B cell (primary cell): ENCODE data around the gene CBLB. TPM values are rescaled to one million over a fixed set of nuclear protein-coding genes. Genes with fewer than 3 reads are reported as not detected.

Experiments used
- ATAC-seq: fragments of 200-7000 bp; cut with Tn5 transposase; one replicate; pipeline ENCODE4 v1.10.0; 2021; ENCODE audit warnings: low read depth, mild to moderate bottlenecking, moderate number of reproducible peaks, moderate library complexity
- CTCF ChIA-PET: fragments of 350-600 bp; sonication (Branson Sonifier 250); formaldehyde crosslinking; loops from one replicate; lab custom pipeline; 2021; ENCODE audit warnings: antibody characterized with exemption, inconsistent platforms; lab: Charles Lee
- POLR2A ChIA-PET: fragments of 350-600 bp; sonication (Branson Sonifier 250); formaldehyde crosslinking; loops from one replicate; lab custom pipeline; 2021; ENCODE audit warnings: antibody characterized with exemption; lab: Charles Lee
- DNase-seq: peaks from one replicate; pipeline ENCODE4 v3.0.0; 2013
- H2AFZ ChIP-seq: 2 replicates; pipeline ENCODE4 v1.6.1; 2012; ENCODE audit warnings: mild to moderate bottlenecking, low read depth, low read length; ENCODE audit not compliant: insufficient read depth, poor library complexity, severe bottlenecking
- H3K27ac ChIP-seq, 2 donors: 1 replicate in 1 of 2; 2 replicates in 1 of 2; pipeline ENCODE4 v1.5.1; 2012 to 2013; ENCODE audit warnings: low read length in 2 of 2, mild to moderate bottlenecking in 2 of 2, moderate library complexity in 1 of 2
- H3K27me3 ChIP-seq, 4 experiments: fragments of 200-600 bp in 1 of 4; sonication (generic) in 1 of 4; replicated peaks in 1 of 4; 1 replicate in 2 of 4; 2 replicates in 2 of 4; pipeline versions ENCODE4 v1.6.1 to v1.7.0; 2013 to 2016; ENCODE audit warnings: low read length in 3 of 4, mild to moderate bottlenecking in 2 of 4, mixed read lengths in 1 of 4, moderate library complexity in 1 of 4; ENCODE audit not compliant: insufficient read depth in 4 of 4, control insufficient read depth in 3 of 4; ENCODE audit errors: control extremely low read depth in 1 of 4
- H3K36me3 ChIP-seq, 2 experiments: replicated peaks in 1 of 2; 1 replicate in 1 of 2; 2 replicates in 1 of 2; pipeline versions ENCODE4 v1.6.1 to v1.7.1; 2013; ENCODE audit warnings: low read length in 1 of 2; ENCODE audit not compliant: insufficient read depth in 2 of 2, control insufficient read depth in 1 of 2; ENCODE audit errors: control extremely low read depth in 1 of 2, extremely low read depth in 1 of 2
- H3K4me1 ChIP-seq, 2 donors: fragments of 200-600 bp in 1 of 2; sonication (generic) in 1 of 2; 1 replicate in 1 of 2; 2 replicates in 1 of 2; pipeline versions ENCODE4 v1.5.1 to v1.6.1; 2013 to 2017; ENCODE audit warnings: low read length in 2 of 2; ENCODE audit not compliant: control insufficient read depth in 2 of 2, insufficient read depth in 2 of 2
- H3K4me2 ChIP-seq: replicated peaks from 2 replicates; pipeline ENCODE3; 2012; ENCODE audit warnings: mild to moderate bottlenecking, low read depth, low read length; ENCODE audit not compliant: poor library complexity, severe bottlenecking
- H3K4me3 ChIP-seq, 5 experiments: fragments of 200-600 bp in 1 of 5; sonication (generic) in 1 of 5; 1 replicate in 3 of 5; 2 replicates in 2 of 5; pipeline versions ENCODE4 v1.5.1 to v1.7.0; 2011 to 2016; ENCODE audit warnings: low read length in 4 of 5, mild to moderate bottlenecking in 4 of 5, low read depth in 2 of 5, control low read depth in 1 of 5, moderate library complexity in 1 of 5; ENCODE audit not compliant: insufficient read depth in 1 of 5; ENCODE audit errors: control extremely low read depth in 1 of 5, extremely low read depth in 1 of 5
- H3K79me2 ChIP-seq: fragments of 200-600 bp; sonication (generic); one replicate; pipeline ENCODE4 v1.6.0; 2016; ENCODE audit warnings: low read length; ENCODE audit not compliant: control insufficient read depth, insufficient read depth
- H3K9ac ChIP-seq: fragments of 200-600 bp; sonication (generic); 2 replicates; pipeline ENCODE4 v1.6.1; 2017; ENCODE audit warnings: mild to moderate bottlenecking, low read length, moderate library complexity
- H3K9me3 ChIP-seq, 3 donors: one replicate each; pipeline versions ENCODE4 v1.6.1 to v1.7.1; 2013; ENCODE audit warnings: low read length in 2 of 3; ENCODE audit not compliant: control insufficient read depth in 2 of 3, insufficient read depth in 1 of 3; ENCODE audit errors: control extremely low read depth in 1 of 3
- H4K20me1 ChIP-seq: 2 replicates; pipeline ENCODE4 v1.6.0; 2012; ENCODE audit warnings: mild to moderate bottlenecking, low read length; ENCODE audit not compliant: insufficient read depth, control insufficient read depth, poor library complexity, severe bottlenecking
- H3K27ac Mint-ChIP-seq: one replicate; pipeline ENCODE4 v1.8.0; 2021; ENCODE audit warnings: mixed read lengths
- H3K27me3 Mint-ChIP-seq: one replicate; pipeline ENCODE4 v1.8.0; 2021; ENCODE audit warnings: mixed read lengths
- H3K4me1 Mint-ChIP-seq: one replicate; pipeline ENCODE4 v1.8.0; 2021; ENCODE audit warnings: mixed read lengths
- H3K4me3 Mint-ChIP-seq: one replicate; pipeline ENCODE4 v1.8.0; 2021; ENCODE audit warnings: mixed read lengths
- H3K9me3 Mint-ChIP-seq: one replicate; pipeline ENCODE4 v1.8.0; 2022; ENCODE audit warnings: mixed read lengths; ENCODE audit not compliant: insufficient read depth
- EZH2 ChIP-seq: IDR thresholded peaks from 2 replicates; pipeline ENCODE4 v1.6.1; 2012; ENCODE audit warnings: borderline replicate concordance, low read depth, mild to moderate bottlenecking, moderate library complexity, low read length; ENCODE audit not compliant: insufficient read depth, poor library complexity, severe bottlenecking
- WGBS: methylation state at CpG from one replicate; pipeline ENCODE4 v1.1.5; 2013; ENCODE audit warnings: missing lambda C conversion rate; ENCODE audit not compliant: insufficient coverage; 5-methylcytosine and 5-hydroxymethylcytosine counted together
- intact Hi-C: fragments of 100-400 bp; cut with micrococcal nuclease; formaldehyde crosslinking; loops from one replicate; pipeline ENCODE4 v1.10.0; 2022
- polyA plus RNA-seq: library from polyadenylated mRNA; depleted of rRNA; stranded (reverse); fragments of >200 nt; gene quantifications from 2 replicates; pipeline ENCODE4 v1.2.3, GENCODE V29; 2012
- total RNA-seq, 2 donors: library from RNA; stranded (reverse); fragments of 120-200 nt in 1 of 2; gene quantifications; 1 replicate in 1 of 2; 2 replicates in 1 of 2; pipeline versions ENCODE4 v1.2.3 to v1.2.4, GENCODE V29; 2013 to 2022
- TF ChIP-seq, protein P1 (sequence below): fragments of 200-600 bp; IDR thresholded peaks from one replicate; pipeline ENCODE4 v1.8.0; 2022; ENCODE audit warnings: antibody characterized with exemption, mild to moderate bottlenecking

Gene CBLB
- total and polyA plus RNA-seq, 2 donors (not counting 1 experiment from before 2014, with no cell fraction given), result 19.0 to 135 TPM

DNA sequence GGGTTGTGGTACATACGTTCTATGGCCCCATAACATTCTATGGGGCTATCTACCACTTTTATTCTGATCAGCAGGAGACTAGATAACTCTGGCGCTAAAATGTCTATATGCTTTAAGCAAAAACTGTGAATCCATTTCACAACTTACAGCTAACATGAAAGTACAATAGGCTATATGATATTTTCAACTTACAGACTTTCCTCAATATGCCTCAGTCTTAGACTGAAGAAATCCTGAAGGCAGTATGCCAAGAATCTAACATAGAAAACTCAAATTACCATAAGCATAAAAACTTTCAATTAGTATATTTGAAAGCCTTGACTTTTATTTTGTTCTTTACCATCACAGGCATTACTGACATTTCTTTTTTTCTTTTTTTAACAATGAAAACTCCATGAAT, 81.4 kb downstream of the CBLB start:
- H3K27me3 Mint-ChIP-seq, result no peaks in the 10 kb centered on the region

DNA sequence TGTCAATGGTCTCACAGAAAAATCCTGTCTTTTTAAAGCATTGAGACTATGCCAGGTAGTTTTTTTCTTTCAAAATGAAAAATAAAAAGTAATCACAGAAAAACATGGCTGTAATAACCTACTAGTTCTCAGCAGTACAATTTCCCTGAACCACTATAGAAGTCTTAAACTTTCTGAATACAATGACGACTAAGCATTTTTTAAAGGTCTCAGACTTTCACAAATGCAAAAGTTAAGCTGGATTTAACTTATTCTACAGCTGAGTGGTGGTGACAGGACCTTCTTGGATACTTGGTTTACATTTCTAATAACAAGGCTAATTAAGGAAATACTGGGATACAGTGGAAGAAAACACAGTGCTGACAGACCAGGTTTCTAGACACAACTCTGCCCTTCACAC, 81.8 kb downstream of the CBLB start:
- intact Hi-C loops, result no loop called here
- no peak for DNase-seq
- no peak overlapping the region for H3K27ac Mint-ChIP-seq
- Histone ChIP-seq H3K79me2 (peaks cover 77% of the 10 kb centered on the region), H2AFZ (no peak overlapping the region), H3K4me1 (peaks cover 0 to under 1% of the 10 kb centered on the region in 2 donors), H3K9ac (no peak overlapping the region), H3K9me3 (no peaks in the 10 kb centered on the region), H3K36me3 (no peaks in the 10 kb centered on the region), H3K4me3 (no peak overlapping the region), H3K4me2 (no peak overlapping the region), H3K27ac (no peak overlapping the region), H4K20me1 (peaks cover 6% of the 10 kb centered on the region), H3K27me3 (no peaks in the 10 kb centered on the region)
- CTCF ChIA-PET, result no interaction called here
- H3K4me3 Mint-ChIP-seq, result no peak overlapping the region
- WGBS, result no CpG with 5 or more reads among the region's 1 CpG
- no peaks in the 10 kb centered on the region for H3K9me3 Mint-ChIP-seq
- no peaks in the 10 kb centered on the region for H3K27me3 Mint-ChIP-seq
- POLR2A ChIA-PET, result no interaction called here
- no peak for ATAC-seq
- H3K4me1 Mint-ChIP-seq, result peaks cover 35% of the 10 kb centered on the region
- no peak for TF ChIP-seq EZH2
- TF ChIP-seq, protein P1, sequence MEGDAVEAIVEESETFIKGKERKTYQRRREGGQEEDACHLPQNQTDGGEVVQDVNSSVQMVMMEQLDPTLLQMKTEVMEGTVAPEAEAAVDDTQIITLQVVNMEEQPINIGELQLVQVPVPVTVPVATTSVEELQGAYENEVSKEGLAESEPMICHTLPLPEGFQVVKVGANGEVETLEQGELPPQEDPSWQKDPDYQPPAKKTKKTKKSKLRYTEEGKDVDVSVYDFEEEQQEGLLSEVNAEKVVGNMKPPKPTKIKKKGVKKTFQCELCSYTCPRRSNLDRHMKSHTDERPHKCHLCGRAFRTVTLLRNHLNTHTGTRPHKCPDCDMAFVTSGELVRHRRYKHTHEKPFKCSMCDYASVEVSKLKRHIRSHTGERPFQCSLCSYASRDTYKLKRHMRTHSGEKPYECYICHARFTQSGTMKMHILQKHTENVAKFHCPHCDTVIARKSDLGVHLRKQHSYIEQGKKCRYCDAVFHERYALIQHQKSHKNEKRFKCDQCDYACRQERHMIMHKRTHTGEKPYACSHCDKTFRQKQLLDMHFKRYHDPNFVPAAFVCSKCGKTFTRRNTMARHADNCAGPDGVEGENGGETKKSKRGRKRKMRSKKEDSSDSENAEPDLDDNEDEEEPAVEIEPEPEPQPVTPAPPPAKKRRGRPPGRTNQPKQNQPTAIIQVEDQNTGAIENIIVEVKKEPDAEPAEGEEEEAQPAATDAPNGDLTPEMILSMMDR, result no peak

More for the DNA sequence above, 81.4 kb downstream of the CBLB start:
- Histone ChIP-seq H2AFZ (no peak overlapping the region), H3K79me2 (peaks cover 78% of the 10 kb centered on the region), H3K36me3 (no peaks in the 10 kb centered on the region), H3K27ac (no peak overlapping the region), H3K4me2 (no peak overlapping the region), H3K4me3 (no peak overlapping the region), H3K27me3 (no peaks in the 10 kb centered on the region), H3K4me1 (peaks cover 0 to 5% of the 10 kb centered on the region in 2 donors), H3K9me3 (no peaks in the 10 kb centered on the region), H4K20me1 (peaks cover 6% of the 10 kb centered on the region), H3K9ac (no peak overlapping the region)
- no peak for ATAC-seq
- Mint-ChIP-seq H3K4me1 (peaks cover 37% of the 10 kb centered on the region), H3K27ac (no peak overlapping the region), H3K9me3 (no peaks in the 10 kb centered on the region), H3K4me3 (no peak overlapping the region)
- CTCF ChIA-PET, result no interaction called here
- WGBS, result no CpG with 5 or more reads among the region's 2 CpGs
- TF ChIP-seq, protein P1, result no peak
- no peak for TF ChIP-seq EZH2
- no peak for DNase-seq
- POLR2A ChIA-PET, result no interaction called here
- intact Hi-C loops, result no loop called here
